GM19324 (cell line): ENCODE results near the gene RUSF1.

Source experiments
- ATAC-seq: cut with Tn5 transposase; IDR thresholded peaks from one replicate; pipeline ENCODE4 v1.9.1; 2021; ENCODE audit warnings: mild to moderate bottlenecking, moderate library complexity; ENCODE audit not compliant: unreplicated experiment, low FRiP score

The RUSF1 gene

DNA sequence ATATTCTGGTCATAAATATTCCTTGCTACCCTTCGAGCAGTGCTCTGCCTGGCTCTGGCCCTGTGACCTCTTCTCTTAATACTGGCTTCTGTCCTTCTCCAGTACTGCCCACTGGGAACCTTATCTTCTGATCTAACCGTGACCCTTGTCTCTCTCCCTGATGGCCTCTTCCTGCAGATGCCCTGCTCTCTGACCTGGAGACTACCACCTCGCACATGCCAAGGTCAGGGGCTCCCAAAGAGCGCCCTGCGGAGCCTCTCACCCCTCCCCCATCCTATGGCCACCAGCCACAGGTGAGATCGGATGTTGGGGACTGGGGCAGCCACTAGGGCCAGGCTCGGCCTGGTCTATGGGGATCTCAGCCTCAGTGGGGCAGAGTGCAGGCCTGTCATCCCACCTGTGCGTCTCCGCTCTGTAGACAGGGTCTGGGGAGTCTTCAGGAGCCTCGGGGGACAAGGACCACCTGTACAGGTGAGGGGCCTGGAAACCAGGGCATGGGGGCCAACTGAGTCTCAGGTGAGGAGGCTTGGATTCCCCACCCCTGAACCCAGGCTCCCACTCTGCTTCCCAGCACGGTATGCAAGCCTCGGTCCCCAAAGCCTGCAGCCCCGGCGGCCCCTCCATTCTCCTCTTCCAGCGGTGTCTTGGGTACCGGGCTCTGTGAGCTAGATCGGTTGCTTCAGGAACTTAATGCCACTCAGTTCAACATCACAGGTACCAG is 34.8 kb downstream of the RUSF1 start:
- no peak for ATAC-seq

DNA sequence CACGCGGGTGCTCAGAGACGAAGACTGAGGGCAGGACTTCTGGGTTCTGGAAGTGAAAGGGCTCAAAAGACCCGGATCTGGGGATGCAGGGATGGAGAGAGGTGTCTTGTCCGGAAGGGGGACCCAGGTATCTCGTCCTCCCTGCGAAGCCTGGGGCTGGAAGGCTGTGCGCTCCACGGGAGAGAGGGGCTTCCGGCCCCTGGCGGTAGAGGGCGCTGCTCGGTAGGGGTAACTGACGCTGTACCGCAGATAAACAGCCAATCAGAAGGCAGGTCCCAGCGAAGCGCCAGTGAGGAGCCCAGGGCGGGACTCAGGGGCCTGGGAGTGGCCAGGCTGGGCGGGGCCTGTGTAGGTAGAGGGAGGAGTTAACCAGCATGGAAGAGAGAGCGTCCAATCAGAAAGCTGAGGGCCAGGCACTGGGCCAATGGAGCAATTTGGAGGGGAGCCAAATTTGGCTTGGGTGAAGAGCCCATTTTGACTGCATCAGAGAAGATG is 35.4 kb downstream of the RUSF1 start:
- no peak for ATAC-seq

DNA sequence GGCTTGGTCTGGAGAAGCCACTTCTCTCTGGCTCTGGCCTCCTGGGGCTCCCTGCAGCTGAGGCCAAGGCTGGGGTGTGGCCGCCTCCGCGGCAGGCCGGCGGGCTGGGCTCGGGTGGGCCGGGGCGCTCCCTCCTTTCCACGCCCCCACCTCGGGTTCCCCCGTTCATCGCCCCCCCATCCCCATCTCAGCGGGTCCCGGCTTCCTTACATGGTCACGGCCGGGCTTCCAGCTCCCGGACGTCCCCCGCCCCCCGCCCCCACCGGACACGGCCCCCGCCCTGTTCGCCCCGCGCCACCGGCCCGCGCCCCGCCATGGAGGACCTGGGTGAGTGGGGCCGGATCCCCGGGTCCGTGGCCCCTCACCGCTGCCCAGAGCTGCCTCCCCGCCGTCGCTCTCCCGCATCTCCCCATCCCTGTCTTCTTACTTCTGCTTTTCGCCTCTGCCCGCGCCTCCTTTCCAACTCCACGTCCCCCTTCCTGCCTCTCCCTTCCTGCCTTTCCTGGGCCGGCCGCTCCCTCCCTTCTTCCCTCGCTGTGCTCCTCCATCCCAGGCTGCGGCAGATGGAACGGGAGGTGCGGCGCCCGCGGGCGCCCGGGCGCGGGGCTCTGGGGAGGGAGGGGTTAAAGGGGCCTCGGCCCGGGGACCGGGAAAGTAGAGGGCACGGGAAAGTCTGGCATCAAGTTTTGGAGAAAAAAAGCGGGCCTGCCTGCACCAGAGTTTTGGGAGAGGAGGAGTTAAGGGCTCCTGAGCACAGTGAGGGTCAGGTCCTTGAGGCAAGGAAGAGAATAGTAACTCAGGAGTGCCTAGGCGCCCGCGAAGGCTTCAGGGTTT is 36.1 kb downstream of the RUSF1 start, which contains the start of gene TGFB1I1:
TSS of gene TGFB1I1 (plus strand) at position 278 of the 834 bp plus-strand sequence. CDS start at position 315, 37 bp downstream.
- no peak for ATAC-seq

DNA sequence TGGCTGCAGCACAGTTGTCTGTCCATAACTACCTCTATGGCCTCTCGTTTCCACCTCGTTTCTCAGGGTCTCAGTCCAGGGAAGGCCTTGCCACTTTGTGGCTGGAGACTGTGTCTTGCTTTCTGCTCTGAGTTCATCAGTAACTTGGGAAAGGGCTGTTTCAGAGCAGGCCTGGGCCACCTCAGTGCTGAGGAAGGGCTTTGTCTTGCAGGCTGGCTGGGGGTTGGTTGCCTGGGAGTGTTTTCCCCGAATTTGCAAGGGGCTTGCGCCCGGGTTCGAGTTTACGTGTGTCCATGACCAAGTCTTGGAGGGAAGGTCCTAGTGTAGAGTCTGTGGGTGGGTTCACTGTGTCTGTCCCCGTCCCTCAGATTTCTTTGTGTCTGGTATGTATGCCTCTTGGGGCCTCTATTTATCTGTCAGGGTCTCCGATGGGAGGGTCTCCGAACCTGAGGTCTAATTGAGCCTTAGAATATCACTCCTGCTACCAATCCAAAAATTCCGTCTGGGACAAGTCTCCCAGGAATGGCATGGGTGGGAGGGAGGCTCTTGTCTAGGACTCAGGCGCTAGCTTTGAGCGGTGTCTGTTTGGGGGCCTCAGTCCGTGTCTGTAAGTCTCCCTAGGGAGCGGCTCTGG is 36.8 kb downstream of the RUSF1 start:
- ATAC-seq: no peak

DNA sequence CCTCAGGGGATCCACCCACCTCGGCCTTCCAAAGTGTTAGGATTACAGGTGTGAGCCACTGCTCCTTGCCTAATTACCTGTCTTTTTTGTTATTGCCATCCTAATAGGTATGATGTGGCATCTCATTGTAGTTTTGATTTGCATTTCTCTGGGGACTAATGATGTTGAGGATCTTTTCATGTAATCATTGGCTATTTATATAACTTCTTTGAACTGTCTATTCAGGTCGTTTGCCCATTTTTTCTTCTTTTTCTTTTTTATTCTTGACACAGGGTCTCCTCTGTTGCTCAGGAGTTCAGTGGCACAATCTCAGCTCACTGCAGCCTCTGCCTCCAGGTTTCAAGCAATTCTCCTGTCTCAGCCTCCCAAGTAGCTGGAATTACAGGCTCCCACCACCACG is 37.6 kb downstream of the RUSF1 start:
- ATAC-seq: no peak

DNA sequence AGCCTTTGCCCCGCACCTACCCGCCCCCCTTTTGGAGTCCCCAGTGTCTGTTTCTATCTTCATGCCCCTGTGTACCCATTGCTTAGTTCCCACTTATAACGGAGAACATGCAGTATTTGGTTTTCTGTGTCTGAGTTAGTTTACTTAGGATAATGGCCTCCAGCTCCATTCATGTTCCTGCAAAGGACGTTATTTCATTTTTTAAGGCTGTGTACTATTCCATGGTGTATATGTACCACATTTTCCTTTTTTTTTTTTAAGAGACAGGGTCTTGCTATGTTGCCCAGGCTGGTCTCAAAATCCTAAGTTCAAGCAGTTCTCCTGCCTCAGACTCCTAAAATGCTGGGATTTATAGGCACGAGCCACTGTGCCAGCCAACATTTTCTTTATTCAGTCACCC is 40.3 kb downstream of the RUSF1 start:
- no peak for ATAC-seq

DNA sequence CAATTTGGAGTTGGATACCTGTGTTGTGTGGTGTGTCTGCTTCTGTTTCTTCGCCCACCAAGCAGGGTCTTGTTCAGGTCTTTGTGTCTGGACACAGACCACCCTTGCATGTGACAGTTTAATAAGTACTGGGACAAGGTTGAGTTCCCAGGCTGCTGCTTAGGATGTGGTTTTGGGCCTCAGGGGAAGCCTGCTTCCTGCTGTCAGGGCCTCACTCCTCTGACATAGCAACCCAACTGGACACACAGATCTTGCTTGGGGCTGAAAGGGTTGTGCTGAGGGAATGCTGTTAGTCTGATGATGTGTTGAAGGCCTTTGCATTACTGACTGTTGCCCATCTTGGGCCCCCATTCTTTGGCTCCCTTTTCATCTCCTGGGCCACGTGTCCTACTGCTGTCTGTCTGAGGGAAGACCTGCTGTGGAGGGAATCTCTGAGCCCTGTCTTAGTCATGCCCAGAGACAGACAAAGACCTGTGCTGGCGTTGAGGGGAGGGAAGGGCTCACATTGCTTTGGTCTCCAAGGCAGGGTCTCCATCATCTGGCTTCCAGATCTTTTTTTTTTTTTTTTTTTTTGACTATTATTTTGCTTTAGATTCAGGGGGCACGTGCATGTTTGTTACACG is 40.9 kb downstream of the RUSF1 start:
- ATAC-seq: no peak

DNA sequence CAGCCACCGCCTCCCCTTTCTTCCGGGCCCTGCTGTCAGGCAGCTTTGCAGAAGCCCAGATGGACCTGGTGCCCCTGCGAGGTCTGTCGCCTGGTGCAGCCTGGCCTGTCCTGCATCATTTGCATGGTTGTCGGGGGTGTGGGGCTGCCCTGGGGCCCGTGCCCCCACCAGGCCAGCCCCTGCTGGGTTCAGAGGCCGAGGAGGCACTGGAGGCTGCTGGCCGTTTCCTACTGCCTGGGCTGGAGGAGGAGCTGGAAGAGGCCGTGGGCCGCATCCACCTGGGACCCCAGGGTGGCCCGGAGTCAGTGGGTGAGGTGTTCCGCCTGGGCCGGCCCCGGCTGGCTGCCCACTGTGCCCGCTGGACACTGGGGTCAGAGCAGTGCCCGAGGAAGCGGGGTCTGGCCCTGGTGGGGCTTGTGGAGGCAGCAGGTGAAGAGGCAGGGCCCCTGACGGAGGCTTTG is 41.8 kb downstream of the RUSF1 start:
- ATAC-seq: no peak

DNA sequence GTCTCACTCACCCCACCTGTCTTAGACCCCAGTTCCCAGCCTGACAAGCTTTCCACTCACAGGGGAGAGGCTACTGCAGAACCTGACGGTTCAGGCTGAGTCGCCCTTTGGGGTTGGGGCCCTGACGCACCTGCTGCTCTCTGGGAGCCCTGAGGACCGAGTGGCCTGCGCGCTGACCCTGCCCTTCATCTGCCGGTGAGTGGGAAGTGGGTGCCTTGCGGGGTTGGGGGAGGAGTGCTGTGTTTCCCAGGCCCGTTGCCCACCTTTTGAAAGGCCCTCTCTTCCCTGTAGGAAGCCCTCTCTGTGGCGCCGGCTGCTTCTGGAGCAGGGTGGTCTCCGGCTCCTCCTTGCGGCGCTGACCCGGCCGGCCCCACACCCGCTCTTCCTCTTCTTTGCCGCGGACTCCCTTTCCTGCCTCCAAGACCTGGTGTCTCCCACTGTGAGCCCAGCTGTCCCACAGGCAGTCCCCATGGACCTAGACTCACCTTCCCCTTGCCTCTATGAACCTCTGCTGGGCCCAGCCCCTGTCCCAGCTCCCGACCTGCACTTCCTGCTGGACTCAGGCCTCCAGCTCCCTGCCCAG is 42.3 kb downstream of the RUSF1 start:
- ATAC-seq: no peak

DNA sequence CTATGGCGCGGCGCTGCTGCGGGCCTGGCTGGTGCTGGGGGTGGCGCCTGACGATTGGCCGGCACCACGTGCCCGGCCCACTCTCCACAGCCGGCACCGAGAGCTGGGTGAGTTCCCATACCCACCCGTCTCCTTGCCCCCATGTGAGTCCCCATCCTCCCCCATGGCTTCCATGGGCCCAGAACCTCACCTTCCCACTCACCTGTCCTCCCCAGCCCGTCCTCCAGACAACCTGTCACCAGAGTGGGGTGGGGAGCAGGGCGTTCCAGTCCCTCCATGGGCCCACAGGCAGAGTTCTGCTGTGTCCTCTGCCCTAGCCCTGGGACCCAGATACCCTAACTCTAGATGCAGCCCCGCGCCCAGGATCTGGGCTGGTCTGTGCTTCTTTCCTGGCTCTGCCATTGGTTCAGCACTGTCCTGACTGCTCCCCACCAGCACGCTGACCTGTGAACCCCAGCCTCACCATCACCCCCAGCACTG is 43.4 kb downstream of the RUSF1 start:
- no peak for ATAC-seq

DNA sequence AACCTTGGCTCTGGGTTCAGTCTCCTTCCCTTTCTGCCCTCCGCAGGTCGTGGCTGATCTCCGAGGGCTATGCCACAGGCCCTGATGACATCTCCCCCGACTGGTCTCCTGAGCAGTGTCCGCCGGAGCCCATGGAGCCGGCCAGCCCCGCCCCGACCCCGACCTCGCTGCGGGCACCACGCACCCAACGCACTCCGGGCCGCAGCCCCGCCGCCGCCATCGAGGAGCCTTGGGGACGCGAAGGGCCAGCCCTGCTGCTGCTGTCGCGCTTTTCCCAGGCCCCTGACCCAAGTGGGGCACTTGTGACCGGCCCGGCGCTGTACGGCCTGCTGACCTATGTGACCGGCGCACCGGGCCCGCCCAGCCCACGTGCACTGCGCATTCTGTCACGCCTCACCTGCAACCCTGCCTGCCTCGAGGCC is 43.8 kb downstream of the RUSF1 start:
- no peak for ATAC-seq

DNA sequence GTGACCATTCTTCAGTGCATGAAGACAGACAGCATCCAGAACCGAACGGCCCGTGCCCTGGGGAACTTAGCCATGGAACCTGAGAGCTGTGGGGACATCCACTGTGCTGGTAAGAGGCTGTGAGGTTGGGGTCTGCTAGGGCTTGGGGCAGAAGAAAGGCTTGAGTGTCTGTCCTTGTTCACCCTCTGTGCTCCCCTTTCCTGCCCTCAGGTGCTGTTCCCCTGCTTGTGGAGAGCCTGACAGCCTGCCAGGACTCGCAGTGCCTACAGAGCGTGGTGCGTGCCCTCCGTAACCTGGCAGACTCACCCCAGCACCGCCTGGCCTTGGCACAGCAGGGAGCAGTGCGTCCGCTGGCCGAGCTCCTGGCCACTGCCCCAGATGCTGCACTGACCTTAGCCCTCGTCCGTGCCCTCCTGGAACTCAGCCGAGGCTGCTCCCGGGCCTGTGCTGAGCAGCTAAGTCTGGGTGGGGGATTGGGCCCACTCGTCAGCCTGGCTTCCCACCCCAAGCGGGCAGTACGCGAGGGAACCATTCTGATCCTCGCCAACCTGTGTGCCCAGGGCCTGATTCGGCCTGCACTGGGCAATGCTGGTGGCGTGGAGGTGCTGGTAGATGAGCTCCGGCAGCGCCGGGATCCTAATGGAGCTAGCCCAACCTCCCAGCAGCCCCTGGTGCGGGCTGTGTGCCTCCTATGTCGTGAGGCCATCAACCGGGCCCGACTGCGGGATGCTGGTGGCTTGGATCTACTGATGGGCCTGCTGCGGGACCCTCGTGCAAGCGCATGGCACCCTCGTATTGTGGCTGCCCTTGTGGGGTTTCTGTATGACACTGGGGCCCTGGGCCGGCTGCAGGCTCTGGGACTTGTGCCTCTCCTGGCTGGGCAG is 46.0 kb downstream of the RUSF1 start:
- no peak for ATAC-seq

DNA sequence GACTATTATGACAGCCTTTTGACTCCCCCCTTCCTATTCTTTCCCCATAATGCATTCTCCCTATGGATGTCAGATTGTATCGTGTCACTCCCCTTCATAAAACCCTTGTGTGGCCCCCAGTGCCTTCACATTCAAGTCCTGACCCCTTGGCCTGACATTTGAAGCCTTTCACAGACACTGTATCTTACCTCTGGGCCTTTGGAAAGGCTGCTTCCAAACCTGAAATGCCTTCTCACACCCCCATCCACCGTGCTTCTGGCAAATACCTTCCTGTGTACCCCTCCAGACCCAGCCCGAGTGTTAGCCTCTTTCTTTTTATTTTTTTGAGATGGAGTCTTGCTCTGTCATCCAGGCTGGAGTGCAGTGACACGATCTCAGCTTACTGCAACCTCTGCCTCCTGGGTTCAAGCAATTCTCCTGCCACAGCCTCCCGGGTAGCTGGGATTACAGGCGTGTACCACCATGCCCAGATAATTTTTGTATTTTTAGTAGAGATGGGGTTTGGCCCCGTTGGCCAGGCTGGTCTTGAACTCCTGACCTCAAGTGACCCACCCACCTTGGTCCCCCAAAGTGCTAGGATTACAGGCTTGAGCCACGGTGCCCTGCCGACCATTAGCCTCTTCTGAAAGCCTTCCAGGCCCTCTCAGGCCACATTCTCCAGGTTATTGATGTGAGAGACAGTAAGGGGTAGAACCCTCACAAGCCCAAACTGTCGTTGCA is 46.8 kb downstream of the RUSF1 start:
- ATAC-seq: no peak

DNA sequence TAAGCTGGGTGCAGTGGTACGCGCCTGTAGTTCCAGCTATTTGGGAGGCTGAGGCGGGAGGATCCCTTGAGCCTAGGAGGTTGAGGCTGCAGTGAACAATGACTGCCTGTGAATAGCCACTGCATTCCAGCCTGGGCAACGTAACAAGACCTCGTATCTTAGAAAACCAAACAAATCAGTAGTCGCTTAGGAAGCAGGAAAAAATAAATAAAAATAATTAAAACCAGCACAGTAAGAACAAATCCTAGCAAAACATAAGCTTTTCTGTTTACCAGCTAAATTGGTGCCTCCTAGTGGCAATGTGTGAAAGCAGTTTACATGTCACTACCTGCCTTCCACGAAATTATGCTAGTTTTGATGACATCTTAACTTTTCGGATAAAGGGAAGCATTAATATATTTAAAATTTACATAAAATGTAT is 47.6 kb downstream of the RUSF1 start:
- no peak for ATAC-seq

DNA sequence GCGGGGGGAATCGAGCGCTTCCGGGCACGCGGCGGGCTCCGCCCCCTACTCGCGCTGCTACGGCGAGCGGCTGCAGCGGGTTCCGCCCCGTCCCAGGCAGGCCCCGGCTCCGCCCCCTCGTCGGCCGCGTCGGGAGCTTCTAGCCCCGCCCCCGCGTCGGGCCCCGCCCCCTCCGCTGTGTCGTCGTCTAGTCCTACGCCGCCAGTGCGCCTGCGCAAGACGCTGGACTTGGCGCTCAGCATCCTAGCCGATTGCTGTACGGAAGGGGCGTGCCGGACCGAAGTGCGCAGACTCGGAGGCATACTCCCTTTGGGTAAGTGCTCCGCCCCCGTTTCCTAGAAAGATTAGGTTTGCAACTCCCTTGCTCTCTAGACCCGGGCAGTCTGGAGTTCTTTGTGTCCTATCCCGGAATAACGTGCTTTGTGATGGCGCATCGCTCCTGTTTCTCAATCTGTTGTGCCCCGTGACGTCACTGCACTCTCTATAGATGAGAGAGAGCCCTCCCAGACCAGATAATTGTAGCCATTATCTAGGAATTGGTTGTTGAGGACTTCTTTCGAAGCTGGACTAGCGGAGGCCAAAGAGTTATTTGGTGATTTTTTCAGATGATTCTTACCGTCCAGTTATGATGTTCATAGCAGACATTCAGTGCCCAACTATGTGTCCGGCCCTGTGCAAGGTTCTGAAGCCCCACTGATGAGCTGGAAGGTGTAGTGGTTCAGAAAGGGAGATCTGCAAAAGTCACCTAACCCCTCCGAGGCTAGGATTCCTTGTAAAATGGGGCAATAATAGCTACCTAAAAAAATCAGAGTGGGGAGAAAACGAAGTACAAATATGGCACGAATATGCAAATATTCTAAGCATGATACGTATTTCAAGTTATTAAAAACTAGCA is 48.3 kb downstream of the RUSF1 start:
- ATAC-seq: peak; percentile 85

DNA sequence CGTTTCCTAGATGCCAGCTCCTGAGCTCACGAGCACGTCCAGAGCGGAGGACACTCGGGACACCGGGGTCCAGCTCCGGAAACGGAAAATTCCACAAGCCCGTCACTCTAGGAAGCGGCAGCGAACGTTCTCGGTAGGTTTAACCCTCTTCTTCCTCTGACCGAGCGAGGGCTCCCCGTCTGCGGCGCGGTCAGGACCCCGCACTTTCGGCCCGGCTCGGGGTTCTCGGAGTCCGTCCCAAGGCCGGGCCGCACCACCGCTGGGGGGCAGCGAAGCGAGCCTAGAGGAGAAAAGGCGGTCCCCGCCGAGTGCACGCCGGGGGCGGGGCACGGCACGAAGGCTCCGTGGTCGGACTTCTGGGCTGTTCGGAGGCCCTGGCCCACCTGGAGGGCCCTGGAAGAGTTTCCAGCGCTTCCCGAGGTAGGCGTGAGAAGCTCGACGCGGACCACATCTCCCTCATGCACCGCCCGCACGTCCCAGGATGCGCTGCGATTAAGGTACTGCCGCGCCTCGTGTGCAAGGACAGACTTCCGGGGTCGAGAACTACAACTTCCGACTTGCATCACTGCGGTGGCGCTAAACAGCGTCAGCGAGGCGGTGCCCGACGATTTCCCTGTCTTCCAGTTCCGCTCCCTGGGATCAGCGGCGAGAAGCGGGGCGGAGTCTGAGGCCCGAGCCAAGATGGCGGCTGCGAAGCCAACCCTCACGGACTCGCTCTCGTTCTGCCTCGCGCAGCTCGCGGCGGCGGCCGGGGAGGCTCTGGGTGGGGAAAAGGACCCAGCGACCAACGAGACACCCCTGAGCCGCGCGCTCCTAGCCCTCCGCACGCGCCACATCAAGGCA is 49.1 kb downstream of the RUSF1 start, which contains the start of gene ARMC5:
TSS of gene ARMC5 (plus strand) at position 658 of the 843 bp plus-strand sequence. CDS start at position 682, 24 bp downstream.
- ATAC-seq: peak; percentile 81
